GM19455 (cell line): ENCODE results near the gene VAC14.

Experiments used
- ATAC-seq: cut with Tn5 transposase; IDR thresholded peaks from one replicate; pipeline ENCODE4 v1.9.1; 2021; ENCODE audit not compliant: unreplicated experiment

VAC14 gene

DNA sequence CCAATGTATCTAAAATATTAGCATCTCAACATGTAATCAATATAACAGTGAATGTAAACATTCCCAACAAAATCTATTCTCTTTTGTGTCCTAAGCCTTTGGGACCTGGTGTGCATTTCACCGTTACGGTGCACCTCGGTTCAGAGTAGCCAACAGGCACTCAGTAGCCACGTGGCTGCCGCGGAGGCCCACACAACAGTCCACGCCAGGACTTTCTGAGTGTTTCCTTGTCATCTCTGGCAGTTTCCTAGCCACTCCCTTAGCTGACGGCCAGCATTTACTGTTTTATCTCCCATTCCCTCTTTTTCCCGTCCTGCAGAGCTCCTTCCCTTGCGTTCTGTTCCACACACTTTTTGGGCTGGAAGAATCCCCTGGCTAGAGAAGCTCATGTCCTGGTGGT, 36.3 kb downstream of the VAC14 start:
- no peak for ATAC-seq

DNA sequence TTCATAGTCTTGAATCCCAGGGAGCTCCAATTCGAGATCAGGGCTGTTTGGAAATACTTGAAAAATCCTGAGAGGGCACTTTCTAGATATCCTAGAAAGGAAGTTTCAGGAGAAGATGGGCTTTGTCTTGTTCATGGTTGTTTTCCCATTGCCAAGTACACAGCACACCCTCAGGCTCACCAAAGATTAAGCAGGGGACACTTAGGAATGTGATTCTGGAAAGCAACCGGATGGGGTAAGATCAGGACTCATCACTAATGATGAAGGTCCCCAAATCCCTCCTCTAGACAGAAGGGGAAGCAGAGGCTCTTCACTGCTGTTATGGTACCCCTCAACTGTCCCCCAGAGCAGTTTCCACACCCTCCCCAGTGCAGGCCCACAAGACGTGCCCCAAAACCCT, 40.7 kb downstream of the VAC14 start:
- ATAC-seq: no peak

DNA sequence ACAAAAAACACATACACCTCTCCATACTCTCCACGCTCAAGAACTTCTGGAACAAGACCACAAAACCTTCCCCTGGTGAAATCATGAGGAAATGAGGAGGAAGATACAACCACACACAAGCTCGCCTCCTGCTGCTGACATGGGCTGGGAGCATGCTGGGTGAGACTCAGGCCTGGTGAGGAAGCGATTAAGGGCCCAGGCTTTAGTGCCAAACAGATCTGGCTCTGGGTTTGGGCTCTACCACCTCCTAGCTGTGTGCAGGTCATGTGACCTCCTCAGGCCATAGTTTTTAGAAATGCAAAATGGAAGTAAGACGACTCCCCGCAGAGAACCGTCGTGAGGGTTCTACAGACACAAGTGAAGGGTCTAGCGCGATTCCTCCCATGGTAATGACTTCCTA, 41.3 kb downstream of the VAC14 start:
- no peak for ATAC-seq

DNA sequence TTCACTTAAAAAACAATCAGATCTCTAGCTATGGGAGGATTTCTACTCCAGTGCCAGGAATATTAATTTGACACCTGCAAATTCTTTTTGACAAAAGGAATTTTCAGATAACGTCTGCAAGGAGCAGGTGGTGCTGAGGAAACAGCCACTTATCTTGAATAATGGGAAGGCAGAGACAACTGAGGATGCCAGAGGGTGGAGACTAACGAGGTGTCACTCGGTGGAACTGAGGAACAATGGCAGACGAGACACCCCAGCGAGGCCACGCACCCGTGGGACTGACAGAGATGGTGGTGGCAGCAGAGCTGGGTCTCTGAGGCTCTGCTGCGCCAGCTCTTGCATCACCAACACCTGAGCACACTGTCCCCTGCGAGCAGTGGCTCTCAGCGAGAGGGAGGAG, 42.2 kb downstream of the VAC14 start:
- no peak for ATAC-seq

DNA sequence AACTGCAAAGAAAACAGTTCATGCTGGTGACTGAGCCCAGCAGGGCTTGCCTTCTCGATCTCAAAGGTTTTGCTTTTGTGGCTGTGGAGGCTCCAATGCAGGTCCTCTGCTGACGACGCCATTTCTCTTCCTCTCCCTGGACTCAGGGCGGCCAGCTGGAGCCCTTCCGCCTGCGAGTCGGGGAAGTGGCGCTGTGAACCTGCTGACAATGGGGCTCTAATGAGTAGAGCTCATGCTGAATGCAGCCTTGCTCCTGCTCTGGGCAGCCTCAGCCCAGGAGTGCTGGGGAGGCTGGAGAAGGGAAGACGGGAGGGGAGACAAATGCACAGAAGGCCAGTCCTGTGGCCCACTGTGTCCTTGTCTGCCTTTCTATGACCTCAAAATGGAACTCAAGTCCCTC, 43.8 kb downstream of the VAC14 start:
- no peak for ATAC-seq

DNA sequence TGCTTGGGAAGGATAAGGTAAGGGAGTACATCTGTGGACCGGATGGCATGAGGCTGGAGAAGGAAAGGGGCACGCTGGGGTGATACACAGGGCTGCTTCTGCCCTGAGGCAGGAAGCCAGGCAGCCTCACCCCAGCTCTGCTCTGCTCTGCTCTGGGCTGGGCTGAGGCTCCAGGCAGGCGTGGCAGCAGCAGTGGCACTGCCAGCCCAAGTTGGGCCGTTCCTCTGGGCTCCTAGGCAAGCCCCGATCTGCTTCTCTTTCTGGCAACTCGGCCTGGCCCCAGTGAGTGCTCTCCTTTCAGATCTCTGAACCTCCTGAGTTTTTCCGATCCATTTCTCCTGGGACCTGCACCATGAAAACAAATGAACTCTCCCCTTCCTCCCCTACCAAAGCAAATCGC, 44.9 kb downstream of the VAC14 start:
- no peak for ATAC-seq

DNA sequence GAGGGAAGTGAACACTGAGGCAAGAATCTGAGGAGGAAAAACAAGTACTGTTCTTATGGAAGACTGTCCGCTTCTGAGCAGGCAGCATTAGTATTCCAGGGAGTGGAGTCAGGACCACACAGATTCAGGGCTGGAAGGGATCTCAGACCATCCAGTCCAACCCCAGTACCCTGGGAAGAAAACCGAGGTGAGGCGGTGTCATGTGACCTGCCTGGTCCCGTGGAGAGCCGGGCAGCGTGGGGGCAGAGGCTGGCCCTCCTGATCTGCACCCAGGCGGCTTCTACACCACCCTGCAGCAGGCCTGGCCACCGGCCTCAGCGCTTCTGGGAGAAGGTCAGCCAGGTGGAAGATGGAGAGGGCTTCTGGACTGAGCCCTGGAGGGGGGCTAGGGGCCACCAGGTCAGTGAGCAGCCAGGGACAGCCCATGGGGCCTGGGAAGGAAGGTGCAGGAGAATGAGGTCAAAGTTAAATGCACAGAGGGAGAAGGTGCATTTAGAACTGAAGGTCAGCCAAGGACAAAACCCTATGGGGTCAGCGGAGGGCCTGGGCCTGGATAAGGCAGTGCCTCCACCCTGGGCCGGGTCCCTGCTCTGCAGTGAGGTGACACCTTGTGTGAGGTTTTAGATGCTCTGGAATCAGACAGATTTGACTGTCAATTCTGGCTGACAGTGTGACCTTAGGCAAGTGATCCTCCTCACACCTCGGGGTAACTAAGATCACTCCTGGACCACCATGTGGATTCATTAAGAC, 45.9 kb downstream of the VAC14 start:
- no peak for ATAC-seq

DNA sequence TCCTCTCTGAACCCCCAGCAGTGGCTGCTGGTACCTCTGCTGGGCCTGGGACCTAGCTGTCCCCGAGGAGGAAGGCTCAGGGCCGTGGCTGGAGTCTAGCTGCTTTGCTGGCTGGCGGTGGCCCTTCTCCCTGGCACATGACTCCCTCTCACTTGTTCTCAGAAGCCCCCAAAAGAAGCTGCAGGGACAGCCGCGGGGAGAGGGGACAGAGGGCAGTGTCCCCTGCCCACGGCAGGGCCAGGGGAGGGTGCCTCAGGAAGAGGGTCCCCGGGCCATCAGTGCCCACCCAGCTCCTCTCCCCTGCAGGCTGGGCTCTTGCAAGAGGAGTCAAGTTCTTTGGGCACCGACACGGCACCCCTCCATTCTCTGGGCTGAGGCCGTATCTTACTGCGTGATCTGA, 46.6 kb downstream of the VAC14 start:
- ATAC-seq: no peak

DNA sequence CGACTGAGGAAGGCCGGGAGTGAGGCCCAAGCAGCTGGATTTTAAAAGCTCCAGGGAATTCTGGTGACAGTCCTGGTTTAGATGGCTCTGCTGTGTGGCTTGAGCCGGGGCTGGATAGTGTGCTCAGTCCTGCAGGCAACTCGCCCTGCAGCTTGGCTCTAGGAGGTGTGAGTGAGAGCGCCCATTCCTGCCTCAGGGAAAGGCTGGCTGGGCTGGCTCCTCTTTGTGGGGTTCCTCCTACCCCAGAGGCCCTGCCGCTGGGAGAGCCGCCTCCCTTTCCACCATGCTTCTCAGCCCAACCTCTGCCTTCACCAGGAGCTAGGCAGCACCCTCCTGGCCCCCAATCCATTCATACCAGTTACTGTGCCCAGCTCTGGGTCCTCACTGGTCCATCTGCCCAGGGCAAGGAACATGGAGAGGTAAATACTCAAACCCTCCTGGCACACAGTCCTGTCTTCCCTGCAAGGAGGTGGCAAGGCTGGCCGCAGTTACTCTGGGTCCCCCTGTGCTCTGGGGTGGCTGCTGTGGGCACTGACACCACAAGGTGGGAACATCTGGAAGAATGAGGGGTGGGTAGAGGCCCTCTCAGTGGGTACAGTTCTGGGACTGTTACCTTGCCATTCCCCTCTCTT, 47.1 kb downstream of the VAC14 start:
- no peak for ATAC-seq

DNA sequence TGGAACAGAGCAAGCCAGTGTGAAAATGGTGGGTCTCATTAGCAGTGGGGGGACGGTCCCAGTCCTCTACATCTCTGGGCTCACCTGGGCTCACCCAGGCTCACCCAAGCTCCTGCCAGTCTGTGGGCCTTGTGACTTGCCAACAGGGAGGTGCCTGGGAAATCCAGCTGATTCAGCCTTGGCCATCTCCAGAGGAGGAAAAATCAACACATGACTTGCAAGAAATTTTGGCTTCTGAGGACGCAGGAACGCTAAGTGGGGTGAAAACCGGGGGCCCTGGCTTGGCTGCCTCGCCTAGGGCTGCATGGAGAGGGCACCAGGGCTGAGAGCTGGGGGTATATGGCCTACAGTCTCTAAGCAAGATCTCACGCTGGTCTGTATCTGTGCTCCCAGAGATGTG, 47.7 kb downstream of the VAC14 start:
- no peak for ATAC-seq

DNA sequence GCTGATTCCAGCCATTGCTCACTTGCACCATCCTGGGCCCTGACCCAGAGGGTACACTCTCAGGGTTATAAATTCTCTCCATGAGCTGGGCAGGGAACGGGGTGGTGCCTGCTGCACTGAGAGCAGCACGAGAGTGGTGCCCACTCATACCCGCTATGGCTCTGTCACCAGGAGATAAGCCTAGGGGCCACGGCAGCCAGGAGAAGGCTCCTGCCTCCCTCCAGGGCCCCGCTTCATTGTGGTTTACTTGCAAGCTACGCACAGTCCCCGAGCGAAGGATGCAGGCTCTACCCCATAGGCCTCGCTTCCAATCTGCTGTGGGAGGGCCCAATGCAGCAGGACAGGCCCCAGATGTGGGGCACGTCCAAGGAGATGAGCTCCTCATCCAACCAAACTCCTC, 48.5 kb downstream of the VAC14 start:
- ATAC-seq: no peak

DNA sequence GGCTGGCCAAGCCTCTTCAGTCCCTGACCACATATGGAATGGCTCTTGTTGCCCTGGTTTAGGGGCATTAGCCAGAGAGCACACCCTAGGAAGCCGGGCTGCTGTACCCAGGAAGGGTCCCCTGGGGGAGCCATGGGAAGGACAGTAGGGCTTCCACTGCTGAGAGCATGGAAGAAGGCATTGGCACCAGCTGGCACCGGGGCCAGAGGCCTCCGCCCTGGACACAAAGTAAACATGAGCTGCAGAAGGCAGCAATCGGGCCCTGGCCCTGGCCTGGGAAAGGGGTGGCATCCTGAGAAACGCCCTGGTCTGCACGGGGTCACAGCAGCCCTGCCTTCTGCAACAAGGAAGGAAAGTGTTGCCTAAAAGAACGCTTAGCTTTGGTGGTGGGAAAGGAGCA, 49.4 kb downstream of the VAC14 start:
- no peak for ATAC-seq

DNA sequence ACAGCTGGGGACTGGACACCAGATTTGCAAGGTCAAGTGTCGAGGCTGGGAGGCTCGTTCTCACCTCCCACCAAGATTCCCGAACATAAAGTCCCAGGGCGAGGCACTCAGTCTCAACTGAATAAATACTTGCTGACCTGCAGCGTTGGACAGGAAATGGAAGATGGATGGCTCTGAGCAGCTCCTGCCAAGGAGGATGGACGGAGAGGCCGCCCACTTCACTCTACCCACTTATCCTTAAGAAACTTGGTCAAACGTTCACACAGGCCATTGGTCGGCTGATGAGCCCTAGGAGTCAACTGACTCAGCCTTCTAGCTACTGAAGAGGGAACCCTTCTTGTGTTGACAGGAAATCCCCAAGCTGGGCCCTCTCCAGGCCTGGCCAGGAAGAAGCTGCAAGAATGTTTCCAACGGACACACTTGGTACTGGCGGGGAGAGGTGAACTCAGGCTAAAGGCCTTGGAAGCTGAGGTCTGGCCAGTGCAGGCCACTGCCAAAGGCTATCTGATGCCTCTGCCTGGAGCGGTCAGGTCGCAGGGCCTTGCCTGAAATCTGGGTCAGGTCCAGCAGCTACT, 50.0 kb downstream of the VAC14 start:
- ATAC-seq: no peak

DNA sequence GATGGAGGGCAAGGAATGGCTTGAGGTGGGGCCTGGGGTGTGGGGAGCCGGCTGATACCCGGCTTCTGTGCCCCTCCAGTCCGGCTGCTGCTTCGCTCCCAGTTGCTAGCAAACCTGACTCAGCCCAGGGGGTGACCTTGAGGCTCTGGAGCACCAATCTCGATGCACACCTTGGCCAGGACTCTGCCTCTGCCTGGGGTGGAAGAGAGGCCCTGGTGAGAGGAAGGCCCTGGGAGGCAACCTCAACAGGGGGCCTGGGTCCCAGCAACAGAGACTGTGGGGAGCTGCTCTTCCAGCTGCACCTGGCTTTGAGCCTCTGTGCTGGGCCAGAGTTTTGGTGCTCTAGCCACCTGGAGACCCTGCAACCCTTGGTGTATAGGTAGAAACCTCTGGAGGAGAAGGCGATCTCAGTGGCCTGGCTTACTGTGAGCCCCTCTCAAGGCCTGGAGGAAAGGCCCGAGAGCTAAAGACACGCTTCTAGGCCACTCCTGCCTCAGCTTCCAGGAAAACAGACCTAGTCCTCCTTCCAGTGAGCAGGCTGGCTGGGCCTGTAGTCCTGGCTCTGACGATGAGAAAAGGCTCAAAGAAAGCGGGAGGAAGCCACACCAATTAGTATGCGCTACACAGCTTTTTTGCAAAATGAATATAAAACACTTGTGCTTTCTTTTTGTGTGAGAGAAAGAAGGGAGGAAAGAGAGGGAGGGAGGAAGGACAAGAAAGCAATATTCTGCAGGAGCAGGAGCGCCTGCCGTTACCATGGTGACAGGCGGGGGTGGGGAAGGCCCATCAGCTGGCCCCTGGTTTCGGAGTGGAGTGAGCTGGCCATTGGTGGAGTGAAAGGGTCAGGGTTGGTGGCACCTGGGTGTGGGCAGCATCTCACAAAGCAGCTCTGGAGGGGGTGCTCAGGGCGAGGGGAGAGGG, 51.0 kb downstream of the VAC14 start:
- ATAC-seq: no peak

DNA sequence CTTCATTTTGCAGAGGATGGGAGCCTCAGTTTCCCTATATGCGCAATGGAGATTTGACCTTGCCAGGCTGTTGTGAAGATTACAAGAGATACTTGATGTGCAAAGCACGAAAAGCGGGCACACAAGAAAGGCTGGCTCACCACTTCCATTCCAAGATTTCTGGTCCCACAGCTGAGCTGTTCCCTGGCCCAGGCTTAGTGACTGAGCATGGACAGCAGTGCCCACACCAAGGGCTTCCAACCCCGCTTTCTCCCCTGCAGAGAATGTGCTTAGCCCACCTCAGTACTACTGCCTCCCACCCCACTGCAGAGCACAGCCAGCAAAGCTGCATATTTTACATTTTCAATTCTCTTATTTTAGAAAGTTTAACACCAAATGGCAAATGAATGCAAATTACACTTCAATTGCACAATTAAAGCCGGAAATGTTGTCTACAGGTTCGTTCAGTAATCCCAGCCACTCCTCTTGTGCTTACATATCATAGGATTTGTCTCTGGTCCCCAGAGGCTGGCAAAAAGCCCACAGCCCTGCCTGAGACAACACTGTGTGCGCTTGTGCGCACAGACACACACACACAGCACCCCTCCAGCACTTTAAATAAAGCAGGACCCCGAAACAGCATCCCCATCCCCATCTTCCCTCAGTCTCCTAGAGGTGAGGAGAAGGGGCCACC, 51.8 kb downstream of the VAC14 start:
- ATAC-seq: no peak

DNA sequence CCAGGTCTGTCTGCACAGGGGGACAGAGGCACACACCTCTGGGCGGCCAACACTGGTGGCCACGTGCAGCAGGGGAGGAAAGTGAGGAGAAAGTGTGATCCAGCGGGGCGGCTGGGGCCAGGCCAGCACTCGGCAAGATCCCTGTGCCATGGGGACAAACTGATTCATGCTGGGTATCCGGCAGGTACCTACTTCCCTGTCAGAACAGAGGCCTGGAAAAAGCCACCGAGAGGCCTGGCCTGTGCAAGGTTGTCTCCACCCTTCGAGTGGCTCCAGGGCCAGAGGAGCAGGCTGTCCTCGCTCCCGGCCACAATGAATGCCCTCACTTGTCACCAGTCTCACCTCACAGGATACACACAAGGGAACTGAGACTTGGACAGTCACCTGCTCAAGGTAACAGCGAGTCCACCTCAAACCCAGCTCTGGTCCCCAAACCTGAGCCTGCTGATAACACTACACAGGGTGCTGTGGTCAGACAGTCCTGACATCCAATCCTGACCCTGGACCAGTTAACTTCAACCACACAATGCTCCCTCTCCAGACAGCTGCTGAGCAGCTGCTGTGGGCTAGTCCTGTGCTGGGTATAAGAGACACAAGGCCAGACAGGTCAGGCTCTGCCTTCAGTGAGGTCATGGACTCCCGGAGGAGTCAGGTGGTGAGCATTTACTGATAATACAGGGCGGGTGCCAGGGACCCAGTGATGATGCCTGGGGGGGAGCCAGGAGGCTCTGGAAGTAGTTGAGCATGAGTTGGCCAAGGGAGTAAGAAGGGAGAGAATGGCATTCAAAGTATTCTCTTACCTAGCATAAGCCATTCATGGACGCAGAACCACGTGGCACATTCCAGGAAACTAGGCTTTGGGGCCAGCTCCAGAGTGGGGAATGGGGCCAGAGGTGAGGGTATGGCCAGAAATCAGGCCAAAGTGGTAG, 53.0 kb downstream of the VAC14 start:
- no peak for ATAC-seq

DNA sequence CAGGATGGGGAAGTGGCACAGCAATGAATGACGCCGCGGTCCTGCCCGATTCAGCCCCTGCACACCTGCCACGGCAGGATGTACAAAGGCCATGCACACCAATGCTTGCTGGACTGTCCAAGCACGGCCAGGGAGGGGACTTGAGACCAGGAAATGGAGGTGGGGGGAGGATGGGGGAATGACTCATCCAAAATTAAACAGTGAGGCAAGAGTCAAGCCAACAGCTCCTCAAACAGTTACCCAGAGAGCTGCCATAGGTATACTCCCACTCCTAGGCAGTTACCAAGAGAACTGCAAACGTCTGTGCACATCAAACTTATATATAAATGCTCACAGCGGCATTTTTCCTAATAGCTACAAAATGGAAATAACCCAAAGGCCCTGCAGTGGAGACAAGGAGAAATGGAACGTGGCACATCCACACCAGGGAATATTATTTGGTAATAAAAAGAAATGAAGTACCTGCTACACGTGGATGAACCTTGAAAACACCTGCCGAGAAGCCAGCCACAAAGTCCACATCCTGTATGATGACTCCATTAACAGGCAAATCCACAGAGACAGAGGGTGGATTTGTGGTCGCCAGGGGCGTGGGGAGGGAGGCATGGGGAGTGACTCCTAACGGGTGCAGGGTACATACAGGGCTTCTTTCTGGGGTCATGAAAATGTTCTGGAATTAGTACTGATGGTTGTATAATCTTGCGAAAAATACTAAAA, 54.1 kb downstream of the VAC14 start:
- ATAC-seq: no peak

DNA sequence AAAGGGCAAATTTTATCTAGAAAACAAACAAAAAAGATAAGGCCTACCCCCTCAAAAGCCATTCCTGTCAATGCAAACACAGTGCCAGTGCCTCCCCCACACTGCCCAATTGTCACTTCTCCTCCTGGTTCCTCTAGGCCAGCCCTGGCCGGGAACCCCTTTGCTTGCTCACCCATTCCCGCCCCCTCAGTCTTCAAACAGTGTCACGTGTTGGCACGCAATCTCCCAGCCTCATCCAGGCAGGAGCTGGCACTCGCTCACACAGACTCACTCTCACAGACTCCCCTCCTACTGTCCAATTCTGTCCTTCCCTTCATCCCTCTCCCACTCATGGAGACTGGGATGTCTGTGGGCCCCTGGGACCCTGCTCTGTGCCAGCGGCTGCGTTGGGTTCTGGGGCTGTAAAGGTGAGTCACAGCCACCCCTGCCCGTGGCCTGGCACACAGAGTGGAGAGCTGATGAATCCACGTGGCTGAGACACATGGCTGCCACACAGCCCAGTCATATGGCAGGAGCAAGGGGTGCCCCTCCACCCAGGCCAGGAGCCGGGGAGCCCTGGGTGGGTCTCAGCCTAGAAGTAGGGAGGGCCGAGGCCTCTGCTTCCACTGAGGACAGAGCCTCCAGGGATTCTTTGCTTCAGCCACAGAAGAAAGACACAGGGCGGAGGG, 54.8 kb downstream of the VAC14 start:
- no peak for ATAC-seq

DNA sequence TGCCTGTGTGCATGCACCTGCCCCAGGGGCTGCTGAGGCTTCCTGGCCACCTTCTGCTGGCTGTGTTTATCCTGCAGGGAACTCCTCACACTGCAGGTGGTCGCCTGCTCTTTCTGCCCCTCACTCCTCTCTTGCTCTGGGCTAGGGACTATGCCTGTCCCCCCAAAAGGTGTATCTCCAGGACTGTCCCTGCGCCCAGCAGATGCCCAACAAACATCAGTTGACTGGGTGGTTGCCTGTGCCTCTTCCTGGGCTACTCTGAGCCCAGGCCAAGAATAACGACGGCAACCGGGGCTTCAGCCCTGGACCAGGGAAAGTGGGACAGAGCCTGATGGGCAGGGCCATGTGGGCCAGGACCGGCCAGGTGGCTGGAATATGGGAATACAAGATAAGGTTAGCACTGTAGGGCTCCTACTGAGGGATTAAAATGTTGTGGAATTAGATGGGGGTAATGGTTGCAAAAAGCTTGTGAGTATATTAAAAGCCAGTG, 55.4 kb downstream of the VAC14 start:
- ATAC-seq: no peak
